Measurements from ENCODE around the gene FRAS1. TPM values are rescaled to one million over a fixed set of nuclear protein-coding genes. Genes with fewer than 3 reads are reported as not detected.

FRAS1 gene
- total and polyA plus RNA-seq, 2 donors (not counting 3 experiments of a cell fraction or from before 2014, with no cell fraction given): 1.4 to 3.6 TPM

- BruUV-seq (replicated peaks): no TSS peak
- intact Hi-C loops (cut with micrococcal nuclease) (no loop called here), dilution Hi-C loops (cut with MboI; ENCODE audit: extremely low pct_ligation_motif_present, low sequenced_read_pairs) (no loop called here)
- H2AFZ ChIP-seq (ENCODE audit: low read depth, low read length): no peak overlapping the region
- no peaks in the 10 kb centered on the region for H4K20me1 ChIP-seq (replicated peaks; ENCODE audit: control insufficient read depth, extremely low read depth, insufficient read depth, low read length)
- H3K4me2 ChIP-seq (ENCODE audit: insufficient read depth, low read length): no peak overlapping the region
- no peak for TF ChIP-seq EZH2 (IDR thresholded peaks at IDR 0.05; ENCODE audit: borderline replicate concordance, low read depth, low read length, severe bottlenecking)
- no peak for TF ChIP-seq GATA2 (IDR thresholded peaks at IDR 0.05; ENCODE audit: insufficient read depth, insufficient read length, low read depth, low read length)
- TF ChIP-seq MYC (IDR thresholded peaks at IDR 0.05; ENCODE audit: low read depth, low read length): no peak
- TF ChIP-seq POLR2AphosphoS5 (IDR thresholded peaks at IDR 0.05; ENCODE audit: insufficient read depth, low read depth, low read length): no peak
- no peak for TF ChIP-seq POLR2A (IDR thresholded peaks at IDR 0.05; ENCODE audit: low read depth, low read length)
- TF ChIP-seq CTCF (IDR thresholded peaks at IDR 0.05; ENCODE audit: extremely low read depth in 1 of 2, insufficient read depth in 1 of 2, low read depth in 1 of 2, low read length in 2 of 2): no peak
- TF ChIP-seq FOS (IDR thresholded peaks at IDR 0.05; ENCODE audit: borderline replicate concordance, insufficient read depth, low read length): no peak
- TF ChIP-seq, protein P1, sequence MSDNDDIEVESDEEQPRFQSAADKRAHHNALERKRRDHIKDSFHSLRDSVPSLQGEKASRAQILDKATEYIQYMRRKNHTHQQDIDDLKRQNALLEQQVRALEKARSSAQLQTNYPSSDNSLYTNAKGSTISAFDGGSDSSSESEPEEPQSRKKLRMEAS (IDR thresholded peaks at IDR 0.05; ENCODE audit: insufficient read depth, insufficient read length): no peak
- TF ChIP-seq JUN (IDR thresholded peaks at IDR 0.05; ENCODE audit: borderline replicate concordance, insufficient read depth, insufficient read length, low read depth): no peak
- no peaks in the 10 kb centered on the region for H3K9me3 ChIP-seq (replicated peaks; ENCODE audit: control insufficient read depth, insufficient read depth, low read length)
- H3K9ac ChIP-seq (replicated peaks; ENCODE audit: extremely low read depth, insufficient read depth, low read length): no peak overlapping the region
- H3K4me1 ChIP-seq (ENCODE audit: control insufficient read depth, extremely low read depth, insufficient read depth, low read length): no peaks in the 10 kb centered on the region
- ChIA-PET POLR2A (no interaction called here), CTCF (no interaction called here)
- DNase-seq (ENCODE audit: low read depth, low spot score): no peak
- no peaks in the 10 kb centered on the region for H3K27me3 ChIP-seq (ENCODE audit: control insufficient read depth in 2 of 2, insufficient read depth in 2 of 2, low read length in 2 of 2)
- no peak for FAIRE-seq
- no peak overlapping the region for H3K4me3 ChIP-seq (replicated peaks in 1 of 3; ENCODE audit: insufficient read depth in 1 of 3, low read depth in 1 of 3, low read length in 3 of 3)
- H3K79me2 ChIP-seq (ENCODE audit: control insufficient read depth, insufficient read depth, low read length): no peaks in the 10 kb centered on the region
- H3K36me3 ChIP-seq (ENCODE audit: control insufficient read depth in 2 of 2, extremely low read depth in 1 of 2, insufficient read depth in 2 of 2, low read length in 2 of 2): no peaks in the 10 kb centered on the region
- H3K27ac ChIP-seq (ENCODE audit: insufficient read depth, low read depth, low read length): no peak overlapping the region
- no peaks in the 10 kb centered on the region for H3K9me1 ChIP-seq (replicated peaks; ENCODE audit: control insufficient read depth, extremely low read depth, insufficient read depth, low read length)
Observed at GRCh38 chr4:78309352-78309751, 252.2 kb downstream of the FRAS1 start.

All from endothelial cell of umbilical vein (primary cell).